Mucosa of stomach (tissue), 1 donor: ENCODE results near the gene PPP1R13L.

Source experiments
- H3K27me3 ChIP-seq: one replicate; pipeline ENCODE4 v1.7.0; 2013; ENCODE audit warnings: mild to moderate bottlenecking, low read length; ENCODE audit not compliant: control insufficient read depth, insufficient read depth
- H3K36me3 ChIP-seq: one replicate; pipeline ENCODE4 v1.7.0; 2013; ENCODE audit warnings: low read length; ENCODE audit not compliant: control insufficient read depth, insufficient read depth
- H3K4me1 ChIP-seq: one replicate; pipeline ENCODE4 v1.7.0; 2013; ENCODE audit warnings: mild to moderate bottlenecking, low read length; ENCODE audit not compliant: control insufficient read depth, insufficient read depth
- H3K4me3 ChIP-seq: one replicate; pipeline ENCODE4 v1.7.0; 2013; ENCODE audit warnings: low read length
- H3K9ac ChIP-seq: one replicate; pipeline ENCODE4 v1.7.0; 2013; ENCODE audit warnings: mild to moderate bottlenecking, low read length, moderate library complexity
- H3K9me3 ChIP-seq: one replicate; pipeline ENCODE4 v1.7.0; 2013; ENCODE audit warnings: mild to moderate bottlenecking, low read length, moderate library complexity; ENCODE audit not compliant: control insufficient read depth
- donor health status: Pancreatic carcinoma.

Gene PPP1R13L

DNA sequence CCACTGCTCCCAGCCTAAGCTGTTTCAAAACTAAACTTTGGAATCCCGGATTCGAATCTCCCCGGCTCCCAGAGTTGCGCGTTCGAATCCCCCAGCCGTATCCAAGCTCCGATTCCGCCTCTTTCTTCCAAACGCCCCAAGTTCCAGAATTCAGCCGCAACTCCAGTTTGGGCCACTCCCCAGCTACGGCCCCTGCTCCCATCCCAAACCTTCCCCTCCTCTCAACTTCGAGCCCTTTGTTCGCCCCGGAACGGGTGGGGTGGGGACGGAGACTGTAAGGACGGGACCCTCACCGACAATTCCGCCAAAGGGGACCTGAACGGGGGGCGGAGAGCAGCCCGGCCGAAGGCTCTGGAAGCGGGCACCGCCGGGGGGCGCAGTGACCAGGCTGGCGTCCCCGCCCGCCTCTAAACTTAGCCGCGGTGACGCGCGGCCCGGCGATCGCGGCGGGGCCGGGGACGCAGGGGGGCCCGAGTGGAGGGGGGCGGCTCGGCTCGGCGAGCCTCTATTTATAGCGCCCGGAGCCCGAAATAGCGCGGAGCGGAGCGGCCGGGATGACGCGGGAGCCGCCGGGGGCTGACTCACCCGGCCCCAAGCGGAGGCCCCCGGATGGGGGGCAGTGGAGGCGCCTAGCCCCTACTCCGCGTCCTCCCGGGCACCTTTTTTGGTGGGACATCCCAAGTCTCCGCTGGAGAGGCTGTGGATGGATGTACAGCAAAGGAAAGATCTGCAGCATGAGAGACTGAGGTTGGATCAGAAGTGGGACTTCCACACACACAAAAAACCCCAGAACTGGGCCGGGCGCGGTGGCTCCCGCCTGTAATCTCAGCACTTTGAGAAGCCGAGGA is 23.7 kb upstream of the PPP1R13L start:
- no peaks in the 10 kb centered on the region for H3K36me3 ChIP-seq
- no peak overlapping the region for H3K4me3 ChIP-seq
- H3K27me3 ChIP-seq, result peaks cover 11% of the 10 kb centered on the region
- peak overlapping the region; percentile 47 for H3K9ac ChIP-seq
- peaks cover 5% of the 10 kb centered on the region for H3K4me1 ChIP-seq
- H3K9me3 ChIP-seq, result no peaks in the 10 kb centered on the region

DNA sequence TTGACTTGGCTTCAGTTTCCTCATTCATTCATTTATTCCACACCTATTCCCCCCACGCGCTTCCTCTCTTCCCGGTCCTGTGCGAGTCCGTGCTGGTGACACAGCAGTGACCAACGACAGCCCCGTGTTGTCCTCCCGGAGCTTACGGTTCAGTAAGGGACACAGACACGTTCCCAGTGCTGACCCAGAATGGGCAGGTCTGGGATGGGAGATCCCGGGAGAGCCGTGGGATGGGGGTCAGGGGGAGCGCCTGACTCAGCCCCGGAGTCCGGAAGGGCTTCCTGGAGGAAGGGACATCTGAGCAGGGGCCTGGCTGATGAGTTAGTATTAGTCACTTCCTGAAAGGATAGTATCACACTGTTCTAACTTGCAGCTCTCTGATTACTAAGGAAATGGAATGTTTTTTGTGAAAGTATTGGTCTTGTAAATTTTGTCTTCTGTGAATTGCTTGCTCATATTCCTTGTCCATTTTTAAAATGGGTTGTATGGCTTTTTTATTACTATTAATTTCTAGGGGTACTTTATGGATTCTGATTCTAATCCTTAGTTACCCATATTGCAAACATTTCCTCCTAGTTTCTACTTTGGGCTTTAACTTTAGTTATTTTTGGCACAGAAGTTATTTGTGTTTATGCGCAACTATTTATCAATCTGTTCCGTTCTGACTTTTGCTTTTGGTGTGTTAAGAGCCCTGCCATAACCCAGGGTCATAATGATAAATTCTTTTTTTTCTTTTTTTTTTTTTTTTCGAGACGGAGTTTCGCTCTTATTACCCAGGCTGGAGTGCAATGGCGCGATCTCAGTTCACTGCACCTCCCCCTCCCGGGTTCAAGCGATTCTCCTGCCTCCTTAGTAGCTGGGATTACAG is 19.6 kb upstream of the PPP1R13L start:
- H3K4me3 ChIP-seq, result peak overlapping the region; percentile 43
- H3K9ac ChIP-seq, result peak overlapping the region; percentile 63
- H3K9me3 ChIP-seq, result no peaks in the 10 kb centered on the region
- peaks cover 11% of the 10 kb centered on the region for H3K27me3 ChIP-seq
- H3K4me1 ChIP-seq, result peaks cover 11% of the 10 kb centered on the region
- no peaks in the 10 kb centered on the region for H3K36me3 ChIP-seq

DNA sequence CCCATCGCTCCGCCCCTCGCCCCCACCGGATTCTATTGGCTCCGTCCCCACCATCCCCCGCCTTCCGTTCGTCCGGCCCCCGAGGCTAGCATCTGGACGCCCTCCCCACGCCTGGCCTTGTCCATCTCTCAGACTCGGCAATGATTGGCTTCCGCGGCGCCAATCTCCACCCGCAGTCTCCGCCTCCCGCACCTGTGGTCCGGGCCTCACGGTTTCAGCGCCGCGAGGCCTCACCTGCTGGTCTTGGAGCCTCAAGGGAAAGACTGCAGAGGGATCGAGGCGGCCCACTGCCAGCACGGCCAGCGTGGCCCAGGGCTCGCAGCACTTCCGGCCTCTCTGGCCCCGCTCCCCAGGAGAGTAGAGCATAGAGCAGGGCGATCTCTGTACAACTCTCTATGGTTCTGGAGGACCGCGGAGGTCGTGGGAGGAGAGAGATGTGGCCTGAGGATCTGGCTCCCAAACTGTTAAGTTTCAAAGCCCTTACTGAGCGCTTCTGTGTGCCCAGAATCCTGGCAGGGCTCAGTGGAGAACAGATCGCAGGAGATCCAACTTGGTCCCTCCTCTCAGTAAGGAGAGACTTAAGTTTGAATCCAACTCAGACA is 18.8 kb upstream of the PPP1R13L start, which contains the start of gene ERCC1:
ERCC1 (minus strand) TSS at position 329 of the 602 bp plus-strand sequence. CDS start 543 bp downstream, outside the sequence.
- Histone ChIP-seq H3K4me1 (peaks cover 11% of the 10 kb centered on the region), H3K4me3 (peak within 1 kb of the TSS; percentile 43), H3K9ac (peak within 1 kb of the TSS; percentile 63), H3K27me3 (peaks cover 5% of the 10 kb centered on the region), H3K9me3 (no peaks in the 10 kb centered on the region), H3K36me3 (no peaks in the 10 kb centered on the region)

DNA sequence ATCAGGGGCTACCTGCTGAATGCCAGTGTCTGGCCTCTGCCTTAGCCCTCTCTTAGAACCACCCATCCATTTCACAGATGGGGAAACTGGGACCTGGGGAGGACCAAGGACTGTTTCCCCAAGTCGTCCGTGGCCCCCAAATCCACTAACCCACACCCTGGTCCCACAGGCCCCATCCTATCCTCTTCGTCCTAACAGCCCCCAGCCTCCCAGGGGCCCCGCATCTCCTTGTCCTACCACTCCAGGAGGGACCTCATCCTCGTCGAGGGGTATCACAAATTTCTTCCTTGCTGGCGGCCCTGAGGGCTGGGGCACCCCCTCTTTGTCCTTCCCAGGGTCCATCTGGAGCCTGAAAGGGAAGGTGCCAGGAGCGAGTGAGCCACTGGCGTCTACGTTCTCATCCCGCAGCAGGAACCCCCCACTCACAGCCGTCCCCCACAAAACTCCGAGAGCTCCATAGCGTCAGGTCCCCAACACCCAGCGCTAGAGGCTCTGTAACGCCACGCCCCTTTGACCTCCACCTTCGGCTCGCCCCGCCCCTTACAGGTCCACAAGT is 18.2 kb upstream of the PPP1R13L start:
- Histone ChIP-seq H3K27me3 (no peaks in the 10 kb centered on the region), H3K4me1 (peaks cover 6% of the 10 kb centered on the region), H3K4me3 (peak overlapping the region; percentile 43), H3K9ac (peak overlapping the region; percentile 63), H3K9me3 (no peaks in the 10 kb centered on the region), H3K36me3 (no peaks in the 10 kb centered on the region)

DNA sequence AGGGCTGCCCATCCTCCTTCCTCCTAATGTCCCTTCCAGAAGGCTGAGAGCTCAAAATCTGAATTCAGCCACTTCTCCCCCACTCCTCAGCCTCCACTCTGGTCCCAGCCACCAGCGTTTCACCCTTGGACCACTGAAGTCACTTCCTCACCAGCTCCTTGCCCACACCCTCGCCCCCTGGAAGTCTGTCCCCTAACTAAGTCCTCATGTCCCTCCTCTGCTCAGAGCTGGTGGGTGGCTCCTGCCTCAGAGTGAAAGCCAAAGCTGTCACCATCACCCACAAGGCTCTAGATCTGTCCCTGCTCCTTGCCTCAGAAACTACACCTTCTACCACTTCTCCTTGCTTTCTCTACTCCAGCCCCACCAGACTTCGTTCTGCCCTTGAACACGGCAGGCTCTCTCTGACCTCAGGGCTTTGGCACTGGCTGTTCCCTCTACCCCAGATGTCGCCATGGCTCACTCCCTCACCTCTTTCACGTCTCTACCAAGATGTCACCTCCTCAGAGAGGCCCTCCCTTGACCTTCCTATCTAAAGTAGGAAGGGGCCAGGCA is 17.2 kb upstream of the PPP1R13L start:
- H3K36me3 ChIP-seq, result no peaks in the 10 kb centered on the region
- no peaks in the 10 kb centered on the region for H3K27me3 ChIP-seq
- H3K4me3 ChIP-seq, result no peak overlapping the region
- peaks cover 6% of the 10 kb centered on the region for H3K4me1 ChIP-seq
- no peaks in the 10 kb centered on the region for H3K9me3 ChIP-seq
- no peak overlapping the region for H3K9ac ChIP-seq

DNA sequence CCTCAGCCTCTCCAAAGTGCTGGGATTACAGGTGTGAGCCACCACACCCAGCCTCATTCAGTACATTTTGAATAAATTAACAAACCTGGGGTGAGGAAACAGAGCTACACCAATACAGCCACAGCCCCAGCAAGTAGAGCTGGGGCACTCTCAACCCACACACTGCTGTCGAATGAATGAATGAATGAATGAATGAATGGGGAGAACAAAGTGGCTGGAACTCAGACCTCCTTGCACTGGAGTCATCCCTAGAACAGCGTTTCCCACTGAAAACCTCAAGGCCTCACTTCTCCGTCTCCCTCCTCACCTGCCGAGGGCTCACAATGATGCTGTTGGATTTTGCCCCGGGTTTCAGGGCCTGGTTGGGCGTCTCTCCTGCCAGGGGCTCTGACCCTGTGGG is 16.0 kb upstream of the PPP1R13L start:
- Histone ChIP-seq H3K4me1 (peaks cover 6% of the 10 kb centered on the region), H3K9ac (no peak overlapping the region), H3K9me3 (no peaks in the 10 kb centered on the region), H3K36me3 (no peaks in the 10 kb centered on the region), H3K4me3 (no peak overlapping the region), H3K27me3 (no peaks in the 10 kb centered on the region)

DNA sequence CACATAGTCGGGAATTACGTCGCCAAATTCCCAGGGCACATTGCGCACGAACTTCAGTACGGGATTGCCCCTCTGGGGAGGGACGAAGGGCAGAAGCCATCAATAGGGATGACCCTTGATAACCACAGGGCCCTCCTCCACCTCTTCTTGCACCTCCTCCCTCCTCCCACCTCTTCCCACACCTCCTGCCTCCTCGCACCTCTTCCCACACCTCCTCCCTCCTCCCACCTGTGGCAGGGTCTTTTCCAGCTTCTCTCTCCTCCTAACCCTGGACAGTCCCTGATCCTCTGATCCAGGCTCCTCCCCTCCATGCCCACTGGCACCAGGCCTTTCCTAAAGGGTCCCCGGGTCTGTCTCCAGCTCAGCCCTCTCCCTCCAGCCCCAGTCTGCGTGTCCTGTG is 15.5 kb upstream of the PPP1R13L start:
- H3K36me3 ChIP-seq, result no peaks in the 10 kb centered on the region
- H3K4me1 ChIP-seq, result peaks cover 6% of the 10 kb centered on the region
- no peaks in the 10 kb centered on the region for H3K27me3 ChIP-seq
- H3K9ac ChIP-seq, result no peak overlapping the region
- no peaks in the 10 kb centered on the region for H3K9me3 ChIP-seq
- H3K4me3 ChIP-seq, result no peak overlapping the region

DNA sequence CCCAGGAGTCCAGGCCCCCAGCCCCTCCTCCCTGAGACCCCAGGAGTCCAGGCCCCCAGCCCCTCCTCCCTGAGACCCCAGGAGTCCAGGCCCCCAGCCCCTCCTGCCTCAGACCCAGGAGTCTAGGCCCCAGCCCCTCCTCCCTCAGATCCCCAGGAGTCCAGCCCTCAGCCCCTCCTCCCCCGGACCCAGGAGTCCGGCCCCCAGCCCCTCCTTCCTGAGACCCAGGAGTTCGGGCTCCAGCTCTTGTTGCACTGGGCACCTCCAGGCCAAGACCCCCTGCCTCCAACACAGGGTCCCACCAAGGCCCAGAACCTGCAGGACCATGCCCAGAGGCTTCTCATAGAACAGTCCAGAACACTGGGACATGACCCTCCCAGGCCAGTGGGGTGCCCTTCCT is 15.0 kb upstream of the PPP1R13L start:
- no peaks in the 10 kb centered on the region for H3K36me3 ChIP-seq
- no peak overlapping the region for H3K9ac ChIP-seq

DNA sequence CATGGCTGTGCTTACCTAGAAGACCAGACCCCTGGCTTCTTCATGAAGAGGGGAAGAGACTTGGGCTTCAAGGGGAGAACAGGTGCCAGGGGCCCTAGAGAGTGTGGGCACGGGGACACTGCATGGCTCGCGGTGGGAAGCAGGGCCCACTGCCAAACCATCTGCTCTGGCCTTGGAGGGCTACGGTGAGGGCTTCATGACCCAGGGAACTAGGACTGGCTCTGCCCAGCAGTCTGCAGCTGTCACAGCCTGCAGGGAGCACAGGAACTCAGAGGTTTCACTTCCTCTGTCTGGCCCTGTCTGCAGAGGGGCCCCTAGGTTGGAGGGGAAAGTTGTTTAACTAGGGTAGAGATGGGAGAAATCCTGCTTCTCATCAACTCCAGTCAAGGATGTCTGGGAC is 14.5 kb upstream of the PPP1R13L start:
- Histone ChIP-seq H3K4me3 (no peak overlapping the region), H3K9me3 (no peaks in the 10 kb centered on the region), H3K4me1 (peaks cover 6% of the 10 kb centered on the region), H3K27me3 (no peaks in the 10 kb centered on the region), H3K36me3 (no peaks in the 10 kb centered on the region), H3K9ac (no peak overlapping the region)

More for the DNA sequence above, 15.0 kb upstream of the PPP1R13L start:
- H3K9me3 ChIP-seq, result no peaks in the 10 kb centered on the region
- peaks cover 6% of the 10 kb centered on the region for H3K4me1 ChIP-seq
- H3K27me3 ChIP-seq, result no peaks in the 10 kb centered on the region
- no peak overlapping the region for H3K4me3 ChIP-seq

DNA sequence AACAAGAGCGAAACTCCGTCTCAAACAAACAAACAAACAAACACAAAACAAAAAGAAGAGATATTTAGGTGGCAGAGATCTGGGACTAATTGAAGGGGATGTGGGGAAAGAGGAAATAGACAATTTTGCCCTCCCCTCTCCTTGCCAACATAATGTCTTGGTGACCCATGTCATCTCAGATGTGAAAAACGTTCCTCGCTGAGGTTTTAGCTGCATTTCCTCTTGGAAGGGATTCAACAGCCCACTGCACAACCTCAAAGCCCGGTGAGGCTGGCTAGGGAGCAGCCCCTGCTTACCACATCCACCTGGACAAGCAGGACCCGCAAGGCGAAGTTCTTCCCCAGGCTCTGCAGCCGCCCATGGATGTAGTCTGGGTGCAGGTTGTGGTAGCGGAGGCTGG is 13.9 kb upstream of the PPP1R13L start:
- peaks cover 6% of the 10 kb centered on the region for H3K4me1 ChIP-seq
- no peaks in the 10 kb centered on the region for H3K9me3 ChIP-seq
- H3K36me3 ChIP-seq, result no peaks in the 10 kb centered on the region

DNA sequence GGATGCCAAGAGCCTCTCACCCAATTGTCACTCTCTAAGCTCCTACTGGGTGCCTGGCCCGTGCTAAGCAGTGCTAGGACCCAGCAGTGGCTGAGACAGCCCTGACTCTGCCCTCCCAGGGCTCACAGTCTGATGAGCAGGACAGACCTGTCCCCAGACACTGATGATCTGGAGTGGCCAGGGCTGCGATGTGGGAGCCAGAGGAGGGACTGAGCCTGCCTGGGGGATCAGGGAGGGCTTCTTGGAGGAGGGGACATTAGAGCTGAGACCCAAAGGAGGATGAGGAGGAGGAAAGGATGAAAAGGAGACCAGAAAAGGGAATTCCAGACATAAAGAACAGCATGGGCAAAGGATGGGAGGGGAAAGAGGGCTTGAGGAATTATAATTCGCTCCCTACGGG is 12.3 kb upstream of the PPP1R13L start:
- Histone ChIP-seq H3K9ac (no peak overlapping the region), H3K4me1 (no peaks in the 10 kb centered on the region), H3K36me3 (no peaks in the 10 kb centered on the region), H3K9me3 (no peaks in the 10 kb centered on the region), H3K27me3 (no peaks in the 10 kb centered on the region), H3K4me3 (no peak overlapping the region)

More for the DNA sequence above, 13.9 kb upstream of the PPP1R13L start:
- Histone ChIP-seq H3K4me3 (no peak overlapping the region), H3K27me3 (no peaks in the 10 kb centered on the region), H3K9ac (no peak overlapping the region)
